Effector memory CD8-positive, alpha-beta T cell (primary cell): ENCODE measurements around the gene WDR18.

Experiments used
- ATAC-seq: fragments of 150-1000 bp; cut with Tn5 transposase; replicated peaks from 2 replicates; pipeline ENCODE4 v1.10.0; 2021; ENCODE audit warnings: mild to moderate bottlenecking, moderate library complexity
- DNase-seq, 3 experiments: peaks; one replicate each; pipeline ENCODE4 v3.0.0; 2021
- H3K27ac Mint-ChIP-seq, 2 donors: one replicate each; pipeline ENCODE4 v1.8.0; 2022; ENCODE audit warnings: mild to moderate bottlenecking in 2 of 2, mixed read lengths in 2 of 2, moderate library complexity in 2 of 2
- H3K27me3 Mint-ChIP-seq, 2 donors: one replicate each; pipeline ENCODE4 v1.8.0; 2022; ENCODE audit warnings: mixed read lengths in 2 of 2
- H3K36me3 Mint-ChIP-seq: one replicate; pipeline ENCODE4 v1.8.0; 2022; ENCODE audit warnings: mild to moderate bottlenecking, moderate library complexity, mixed read lengths; ENCODE audit not compliant: insufficient read depth
- H3K4me1 Mint-ChIP-seq, 2 donors: one replicate each; pipeline ENCODE4 v1.8.0; 2022; ENCODE audit warnings: low read depth in 2 of 2, mixed read lengths in 2 of 2
- H3K4me3 Mint-ChIP-seq, 2 donors: one replicate each; pipeline ENCODE4 v1.8.0; 2022; ENCODE audit warnings: mild to moderate bottlenecking in 2 of 2, mixed read lengths in 2 of 2, moderate library complexity in 2 of 2
- H3K9me3 Mint-ChIP-seq, 2 donors: one replicate each; pipeline ENCODE4 v1.8.0; 2022; ENCODE audit warnings: mixed read lengths in 2 of 2
- total RNA-seq, 9 experiments: gene quantifications; one replicate each; lab custom pipeline; 2026; lab: John Stamatoyannopoulos, UW

WDR18 gene, protein sequence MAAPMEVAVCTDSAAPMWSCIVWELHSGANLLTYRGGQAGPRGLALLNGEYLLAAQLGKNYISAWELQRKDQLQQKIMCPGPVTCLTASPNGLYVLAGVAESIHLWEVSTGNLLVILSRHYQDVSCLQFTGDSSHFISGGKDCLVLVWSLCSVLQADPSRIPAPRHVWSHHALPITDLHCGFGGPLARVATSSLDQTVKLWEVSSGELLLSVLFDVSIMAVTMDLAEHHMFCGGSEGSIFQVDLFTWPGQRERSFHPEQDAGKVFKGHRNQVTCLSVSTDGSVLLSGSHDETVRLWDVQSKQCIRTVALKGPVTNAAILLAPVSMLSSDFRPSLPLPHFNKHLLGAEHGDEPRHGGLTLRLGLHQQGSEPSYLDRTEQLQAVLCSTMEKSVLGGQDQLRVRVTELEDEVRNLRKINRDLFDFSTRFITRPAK
- total RNA-seq, result 6.7 to 100 (median 35.3) reads per million in 9 experiments

DNA sequence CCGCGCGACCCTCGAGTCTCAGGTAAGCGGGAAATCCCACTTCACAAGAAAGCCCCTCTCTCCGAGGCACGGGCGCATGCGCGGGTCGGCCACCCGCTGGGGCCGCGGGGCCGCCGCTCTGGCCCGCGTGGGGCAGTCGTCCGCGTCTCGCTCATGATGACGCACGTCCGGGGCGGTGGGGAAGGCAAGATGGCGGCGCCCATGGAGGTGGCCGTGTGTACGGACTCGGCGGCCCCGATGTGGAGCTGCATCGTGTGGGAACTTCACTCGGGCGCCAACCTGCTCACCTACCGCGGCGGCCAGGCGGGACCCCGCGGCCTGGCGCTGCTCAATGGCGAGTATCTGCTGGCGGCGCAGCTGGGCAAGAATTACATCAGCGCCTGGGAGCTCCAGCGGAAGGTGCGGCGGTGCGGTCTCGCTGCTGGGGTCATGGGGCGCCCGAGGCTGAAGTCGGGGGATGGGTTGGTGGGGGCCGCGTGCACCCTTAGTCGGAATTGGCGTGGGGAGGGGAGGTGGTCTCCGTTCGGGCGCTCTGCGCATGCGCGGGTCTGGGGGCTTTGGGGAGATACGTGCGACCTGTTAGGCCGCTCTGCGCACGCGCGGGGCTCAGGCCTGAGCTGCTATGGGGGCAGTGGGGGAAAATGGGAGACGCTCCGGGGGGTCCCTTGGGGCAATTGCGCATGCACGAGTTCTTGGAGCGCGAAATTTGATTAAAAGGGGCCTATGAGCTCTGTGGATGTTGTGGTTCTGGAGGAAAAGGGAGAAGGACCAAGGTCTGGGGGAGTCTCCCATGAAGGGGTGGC, at the start of gene WDR18:
WDR18 (plus strand) TSS at position 181 of the 803 bp plus-strand sequence; CDS start at position 190, 9 bp downstream.
- peak within 1 kb of the TSS; percentile 98 for H3K27ac Mint-ChIP-seq
- ATAC-seq, result peak; percentile 87
- H3K9me3 Mint-ChIP-seq, result no peaks in the 10 kb centered on the region
- no peaks in the 10 kb centered on the region for H3K27me3 Mint-ChIP-seq
- peak within 1 kb of the TSS; percentile 98 to 99 for H3K4me3 Mint-ChIP-seq
- peak; percentile 80 to 89 (median 87) for DNase-seq
- H3K4me1 Mint-ChIP-seq, result peaks cover 15 to 23% of the 10 kb centered on the region in 2 donors
- H3K36me3 Mint-ChIP-seq, result peaks cover 24% of the 10 kb centered on the region

GRCh38 chr19:934865-935479, 49.2 kb upstream of the WDR18 start:
- H3K36me3 Mint-ChIP-seq, result peaks cover 11% of the 10 kb centered on the region
- peak overlapping the region in 1 of 2 donors; percentile 46 for H3K27ac Mint-ChIP-seq
- H3K4me3 Mint-ChIP-seq, result no peak overlapping the region
- ATAC-seq (no peak), DNase-seq (no peak)
- no peaks in the 10 kb centered on the region for H3K27me3 Mint-ChIP-seq
- H3K9me3 Mint-ChIP-seq, result peaks cover 0 to 2% of the 10 kb centered on the region in 2 donors
- peaks cover 14 to 17% of the 10 kb centered on the region in 2 donors for H3K4me1 Mint-ChIP-seq

DNA sequence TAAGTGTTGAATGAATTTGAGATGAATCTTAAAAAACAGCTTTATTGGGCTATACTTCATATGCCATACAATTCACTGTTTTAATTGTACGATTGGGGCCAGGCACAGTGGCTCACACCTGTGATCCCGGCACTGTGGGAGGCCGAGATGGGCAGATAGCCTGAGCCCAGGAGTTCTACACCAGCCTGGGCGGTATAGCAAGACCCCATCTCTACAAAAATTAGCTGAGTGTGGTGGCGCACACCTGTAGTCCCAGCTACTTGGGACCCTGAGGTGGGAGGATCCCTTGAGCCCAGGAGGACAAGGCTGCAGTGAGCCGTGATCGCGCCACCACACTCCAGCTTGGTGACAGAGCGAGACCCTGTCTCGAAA, 48.0 kb upstream of the WDR18 start:
- peak overlapping the region in 1 of 2 donors; percentile 46 for H3K27ac Mint-ChIP-seq
- H3K4me1 Mint-ChIP-seq, result peaks cover 19 to 22% of the 10 kb centered on the region in 2 donors
- peaks cover 13% of the 10 kb centered on the region for H3K36me3 Mint-ChIP-seq
- ATAC-seq (no peak), DNase-seq (no peak)
- H3K4me3 Mint-ChIP-seq, result no peak overlapping the region
- no peaks in the 10 kb centered on the region for H3K27me3 Mint-ChIP-seq
- H3K9me3 Mint-ChIP-seq, result peaks cover 0 to 2% of the 10 kb centered on the region in 2 donors

- peak; percentile 14 for ATAC-seq
- Mint-ChIP-seq H3K4me1 (peaks cover 21 to 24% of the 10 kb centered on the region in 2 donors), H3K36me3 (peaks cover 11% of the 10 kb centered on the region), H3K27ac (no peak overlapping the region), H3K4me3 (no peak overlapping the region), H3K9me3 (peaks cover 0 to 2% of the 10 kb centered on the region in 2 donors), H3K27me3 (no peaks in the 10 kb centered on the region)
- DNase-seq, result no peak
Observed at GRCh38 chr19:937259-937694, 46.9 kb upstream of the WDR18 start.

GRCh38 chr19:938233-938923, 45.8 kb upstream of the WDR18 start:
- Mint-ChIP-seq H3K27me3 (no peaks in the 10 kb centered on the region), H3K4me3 (no peak overlapping the region), H3K27ac (no peak overlapping the region), H3K9me3 (peaks cover 0 to 2% of the 10 kb centered on the region in 2 donors), H3K4me1 (peaks cover 18 to 19% of the 10 kb centered on the region in 2 donors), H3K36me3 (peaks cover 8% of the 10 kb centered on the region)
- DNase-seq (no peak), ATAC-seq (no peak)

- H3K27ac Mint-ChIP-seq, result no peak overlapping the region
- no peaks in the 10 kb centered on the region for H3K27me3 Mint-ChIP-seq
- peaks cover 18 to 19% of the 10 kb centered on the region in 2 donors for H3K4me1 Mint-ChIP-seq
- DNase-seq (no peak), ATAC-seq (no peak)
- peaks cover 0 to 2% of the 10 kb centered on the region in 2 donors for H3K9me3 Mint-ChIP-seq
- peak overlapping the region in 1 of 2 donors; percentile 78 for H3K4me3 Mint-ChIP-seq
- H3K36me3 Mint-ChIP-seq, result peaks cover 11% of the 10 kb centered on the region
Observed at GRCh38 chr19:939439-939838, 44.7 kb upstream of the WDR18 start.

DNA sequence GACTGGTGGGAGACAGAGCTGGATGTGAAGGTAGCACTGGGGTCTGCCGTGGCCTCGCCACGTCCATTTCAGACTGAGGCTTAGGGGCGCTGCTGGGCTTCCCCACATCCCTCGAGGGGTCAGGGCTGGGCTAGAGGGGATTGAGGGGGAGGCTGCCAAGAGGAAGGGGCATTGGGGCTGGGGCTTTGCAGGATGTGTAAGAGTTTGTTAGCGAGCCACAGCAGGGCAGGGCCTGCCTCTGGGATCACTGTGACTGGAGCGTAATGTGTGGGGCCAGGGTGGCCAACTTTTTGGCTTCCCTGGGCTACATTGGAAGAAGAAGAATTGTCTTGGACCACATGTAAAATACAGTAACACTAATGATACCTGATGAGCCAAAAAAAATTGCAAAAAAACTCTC, 44.2 kb upstream of the WDR18 start:
- H3K4me1 Mint-ChIP-seq, result peaks cover 18 to 21% of the 10 kb centered on the region in 2 donors
- H3K4me3 Mint-ChIP-seq, result peak overlapping the region; percentile 78 to 82
- H3K27me3 Mint-ChIP-seq, result no peaks in the 10 kb centered on the region
- DNase-seq (no peak), ATAC-seq (no peak)
- peak overlapping the region; percentile 22 to 81 for H3K27ac Mint-ChIP-seq
- peaks cover 11% of the 10 kb centered on the region for H3K36me3 Mint-ChIP-seq
- H3K9me3 Mint-ChIP-seq, result peaks cover 0 to 2% of the 10 kb centered on the region in 2 donors

- peaks cover 18 to 23% of the 10 kb centered on the region in 2 donors for H3K4me1 Mint-ChIP-seq
- H3K27ac Mint-ChIP-seq, result peak overlapping the region; percentile 81 to 82
- peaks cover 11% of the 10 kb centered on the region for H3K36me3 Mint-ChIP-seq
- peak; percentile 70 to 72 (median 70) for DNase-seq
- ATAC-seq, result peak; percentile 80
- peaks cover 0 to 2% of the 10 kb centered on the region in 2 donors for H3K9me3 Mint-ChIP-seq
- H3K4me3 Mint-ChIP-seq, result peak overlapping the region; percentile 78 to 82
- H3K27me3 Mint-ChIP-seq, result no peaks in the 10 kb centered on the region
Observed at GRCh38 chr19:940591-941291, 43.4 kb upstream of the WDR18 start.

- Mint-ChIP-seq H3K4me3 (peak overlapping the region; percentile 71 to 72), H3K27ac (peak overlapping the region; percentile 17 to 82), H3K27me3 (no peaks in the 10 kb centered on the region), H3K9me3 (peaks cover 0 to 2% of the 10 kb centered on the region in 2 donors), H3K36me3 (peaks cover 11% of the 10 kb centered on the region), H3K4me1 (peaks cover 18 to 23% of the 10 kb centered on the region in 2 donors)
- DNase-seq (no peak), ATAC-seq (peak; percentile 2)
Observed at GRCh38 chr19:941292-942132, 42.6 kb upstream of the WDR18 start.

DNA sequence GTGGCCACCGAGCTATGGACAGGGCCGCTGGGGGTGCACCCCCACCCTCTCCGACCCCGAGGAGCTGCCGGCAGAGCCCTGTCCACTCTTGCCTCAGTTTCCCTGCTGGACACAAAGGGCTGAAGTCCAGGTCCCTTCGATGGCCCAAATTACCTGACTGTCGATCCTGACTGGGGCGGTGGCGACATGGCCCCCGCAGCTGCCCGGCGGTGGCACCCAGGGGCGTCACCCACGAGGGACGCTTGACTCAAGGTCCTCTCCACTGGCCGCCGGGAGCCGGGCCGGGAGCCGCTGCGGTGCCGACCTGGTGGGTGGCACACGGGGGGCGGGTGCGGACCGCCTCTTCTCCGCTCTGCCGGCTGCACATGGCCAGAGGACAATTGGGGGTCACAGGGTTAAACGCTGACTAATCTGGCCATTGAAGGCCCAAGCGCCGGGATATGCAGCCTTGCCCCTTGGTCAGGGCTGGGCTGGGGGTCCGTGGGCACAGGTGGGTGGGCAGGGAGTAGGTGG, 42.0 kb upstream of the WDR18 start:
- H3K9me3 Mint-ChIP-seq, result peaks cover 0 to 2% of the 10 kb centered on the region in 2 donors
- H3K27ac Mint-ChIP-seq, result no peak overlapping the region
- H3K36me3 Mint-ChIP-seq, result peaks cover 11% of the 10 kb centered on the region
- peaks cover 18 to 23% of the 10 kb centered on the region in 2 donors for H3K4me1 Mint-ChIP-seq
- ATAC-seq (no peak), DNase-seq (no peak)
- no peak overlapping the region for H3K4me3 Mint-ChIP-seq
- no peaks in the 10 kb centered on the region for H3K27me3 Mint-ChIP-seq

GRCh38 chr19:943551-944170, 40.5 kb upstream of the WDR18 start:
- no peak for DNase-seq
- H3K4me3 Mint-ChIP-seq, result no peak overlapping the region
- peaks cover 6% of the 10 kb centered on the region for H3K36me3 Mint-ChIP-seq
- no peaks in the 10 kb centered on the region for H3K9me3 Mint-ChIP-seq
- peaks cover 14 to 20% of the 10 kb centered on the region in 2 donors for H3K4me1 Mint-ChIP-seq
- no peaks in the 10 kb centered on the region for H3K27me3 Mint-ChIP-seq
- ATAC-seq, result no peak
- peak overlapping the region in 1 of 2 donors; percentile 53 for H3K27ac Mint-ChIP-seq
